Measurements from ENCODE around the gene PLPP4.

DNA sequence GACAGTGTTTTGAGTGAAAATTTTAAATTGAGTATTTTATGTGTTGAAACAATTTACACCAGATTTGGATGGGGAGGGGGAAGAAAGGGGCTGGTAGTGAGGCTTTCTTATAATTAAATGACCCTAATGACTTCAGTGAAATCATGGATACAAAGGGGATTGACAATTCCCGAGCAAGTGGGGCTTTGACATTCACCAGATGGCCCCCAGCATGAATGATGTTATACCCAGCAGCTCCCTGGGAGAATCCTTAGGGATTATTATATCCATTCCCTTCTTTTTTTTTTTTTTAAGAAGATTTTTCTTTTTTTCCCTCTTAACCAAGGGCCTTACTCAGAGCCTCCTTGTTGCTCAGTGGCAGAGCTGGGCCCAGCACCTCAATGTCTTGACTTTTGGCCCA is 17.9 kb downstream of the PLPP4 start:
- no peak for TF ChIP-seq ETV6 (CRISPR knock-in tag; conservative IDR thresholded peaks at IDR 0.05)
- TF ChIP-seq HNRNPUL1 (IDR thresholded peaks at IDR 0.05; ENCODE audit: low read depth, low read length): no peak

All from HepG2 (cell line).